ENCODE results near the gene NT5DC3. TPM values are rescaled to one million over a fixed set of nuclear protein-coding genes. Genes with fewer than 3 reads are reported as not detected.

Gene NT5DC3
- total RNA-seq, 1 experiment from 2014 or later: 9.5 TPM

DNA sequence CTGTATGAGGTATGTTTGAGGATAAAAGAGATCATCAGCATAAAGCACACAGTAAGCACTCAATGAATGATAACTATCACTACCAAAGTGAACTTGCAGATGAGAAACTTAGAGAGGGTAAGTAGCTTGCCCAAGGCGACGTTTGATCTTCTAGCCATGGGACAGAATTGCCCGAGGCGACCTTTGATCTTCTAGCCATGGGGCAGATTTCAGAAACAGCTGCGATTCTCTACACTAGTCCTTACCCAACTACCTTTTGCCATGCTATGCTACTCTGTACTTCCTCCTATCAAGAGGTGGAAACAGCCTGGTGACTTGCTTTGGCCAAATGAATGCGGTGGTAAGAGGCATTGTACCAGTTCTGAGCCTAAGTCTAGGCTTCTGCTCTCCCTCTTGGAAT lies 23.7 kb upstream of the NT5DC3 start:
- BruUV-seq (replicated peaks): no TSS peak
- CTCF ChIA-PET: no interaction called here
- no peaks in the 10 kb centered on the region for H3K9me3 Mint-ChIP-seq (ENCODE audit: unreplicated experiment)
- intact Hi-C loops (cut with micrococcal nuclease; ENCODE audit: unreplicated experiment): no loop called here
- POLR2A ChIA-PET: no interaction called here
- H3K4me3 Mint-ChIP-seq (ENCODE audit: unreplicated experiment): no peak overlapping the region
- Histone ChIP-seq H3K4me1 (no peaks in the 10 kb centered on the region), H3K36me3 (ENCODE audit: control insufficient read depth, insufficient read depth, low read length) (no peaks in the 10 kb centered on the region), H3K9me3 (no peaks in the 10 kb centered on the region), H3K27me3 (replicated peaks; ENCODE audit: control insufficient read depth, insufficient read depth, low read length) (no peaks in the 10 kb centered on the region), H3K4me3 (ENCODE audit: low read depth, low read length) (no peak overlapping the region)
- TF ChIP-seq, protein P1, sequence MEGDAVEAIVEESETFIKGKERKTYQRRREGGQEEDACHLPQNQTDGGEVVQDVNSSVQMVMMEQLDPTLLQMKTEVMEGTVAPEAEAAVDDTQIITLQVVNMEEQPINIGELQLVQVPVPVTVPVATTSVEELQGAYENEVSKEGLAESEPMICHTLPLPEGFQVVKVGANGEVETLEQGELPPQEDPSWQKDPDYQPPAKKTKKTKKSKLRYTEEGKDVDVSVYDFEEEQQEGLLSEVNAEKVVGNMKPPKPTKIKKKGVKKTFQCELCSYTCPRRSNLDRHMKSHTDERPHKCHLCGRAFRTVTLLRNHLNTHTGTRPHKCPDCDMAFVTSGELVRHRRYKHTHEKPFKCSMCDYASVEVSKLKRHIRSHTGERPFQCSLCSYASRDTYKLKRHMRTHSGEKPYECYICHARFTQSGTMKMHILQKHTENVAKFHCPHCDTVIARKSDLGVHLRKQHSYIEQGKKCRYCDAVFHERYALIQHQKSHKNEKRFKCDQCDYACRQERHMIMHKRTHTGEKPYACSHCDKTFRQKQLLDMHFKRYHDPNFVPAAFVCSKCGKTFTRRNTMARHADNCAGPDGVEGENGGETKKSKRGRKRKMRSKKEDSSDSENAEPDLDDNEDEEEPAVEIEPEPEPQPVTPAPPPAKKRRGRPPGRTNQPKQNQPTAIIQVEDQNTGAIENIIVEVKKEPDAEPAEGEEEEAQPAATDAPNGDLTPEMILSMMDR (IDR thresholded peaks at IDR 0.05; ENCODE audit: insufficient read depth in 1 of 2, low read depth in 1 of 2, low read length in 1 of 2, severe bottlenecking in 1 of 2, unreplicated experiment in 1 of 2): no peak
- H3K36me3 Mint-ChIP-seq (ENCODE audit: insufficient read depth, unreplicated experiment): no peaks in the 10 kb centered on the region
- no peaks in the 10 kb centered on the region for H3K27me3 Mint-ChIP-seq (ENCODE audit: insufficient read depth, unreplicated experiment)
- no peaks in the 10 kb centered on the region for H3K4me1 Mint-ChIP-seq (ENCODE audit: low read depth, unreplicated experiment)
- no peak for DNase-seq
- H3K27ac Mint-ChIP-seq (ENCODE audit: unreplicated experiment): no peak overlapping the region

DNA sequence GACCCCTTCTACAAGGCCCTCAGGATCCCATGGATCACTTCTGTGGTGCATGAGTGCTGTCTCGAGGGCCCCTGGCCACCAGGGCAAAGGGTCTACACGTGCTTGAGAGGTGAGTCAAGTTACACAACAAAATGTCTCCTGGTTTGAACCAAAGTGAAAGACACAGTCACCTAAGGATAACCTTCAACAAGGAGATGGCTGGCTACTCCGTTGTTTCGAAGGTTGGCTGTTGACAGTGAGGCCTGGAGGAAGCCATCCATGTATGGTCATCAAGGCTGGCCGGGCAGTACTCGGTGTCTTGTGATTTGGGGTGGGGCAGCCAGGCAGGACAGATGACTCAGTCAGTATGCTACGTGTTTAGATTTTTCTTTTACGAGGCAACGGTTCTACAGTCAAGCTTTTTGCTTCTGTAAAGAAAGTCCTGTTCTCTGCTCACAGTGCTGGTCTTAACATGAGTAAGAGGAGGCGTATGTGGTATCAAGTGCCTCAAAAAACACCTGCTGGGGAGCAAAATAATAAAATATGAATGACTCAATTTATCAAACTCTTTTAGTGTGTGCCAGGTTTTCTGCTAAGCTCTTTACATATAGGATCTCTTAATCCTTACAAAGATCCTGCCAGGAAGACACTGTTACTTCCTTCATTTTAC lies 18.0 kb upstream of the NT5DC3 start:
- H3K4me3 Mint-ChIP-seq (ENCODE audit: unreplicated experiment): no peak overlapping the region
- H3K27ac Mint-ChIP-seq (ENCODE audit: unreplicated experiment): peak overlapping the region; percentile 54
- DNase-seq: peak; percentile 43 to 69
- H3K4me1 Mint-ChIP-seq (ENCODE audit: low read depth, unreplicated experiment): no peaks in the 10 kb centered on the region
- H3K36me3 Mint-ChIP-seq (ENCODE audit: insufficient read depth, unreplicated experiment): no peaks in the 10 kb centered on the region
- Histone ChIP-seq H3K4me1 (peaks cover 9% of the 10 kb centered on the region), H3K27me3 (replicated peaks; ENCODE audit: control insufficient read depth, insufficient read depth, low read length) (no peaks in the 10 kb centered on the region), H3K4me3 (ENCODE audit: low read depth, low read length) (no peak overlapping the region), H3K9me3 (no peaks in the 10 kb centered on the region), H3K36me3 (ENCODE audit: control insufficient read depth, insufficient read depth, low read length) (no peaks in the 10 kb centered on the region)
- TF ChIP-seq, protein P1 (IDR thresholded peaks at IDR 0.05; ENCODE audit: insufficient read depth in 1 of 2, low read depth in 1 of 2, low read length in 1 of 2, severe bottlenecking in 1 of 2, unreplicated experiment in 1 of 2): no peak
- BruUV-seq (replicated peaks): no TSS peak
- H3K27me3 Mint-ChIP-seq (ENCODE audit: insufficient read depth, unreplicated experiment): no peaks in the 10 kb centered on the region
- intact Hi-C loops (cut with micrococcal nuclease; ENCODE audit: unreplicated experiment): no loop called here
- ChIA-PET CTCF (no interaction called here), POLR2A (no interaction called here)
- H3K9me3 Mint-ChIP-seq (ENCODE audit: unreplicated experiment): no peaks in the 10 kb centered on the region

DNA sequence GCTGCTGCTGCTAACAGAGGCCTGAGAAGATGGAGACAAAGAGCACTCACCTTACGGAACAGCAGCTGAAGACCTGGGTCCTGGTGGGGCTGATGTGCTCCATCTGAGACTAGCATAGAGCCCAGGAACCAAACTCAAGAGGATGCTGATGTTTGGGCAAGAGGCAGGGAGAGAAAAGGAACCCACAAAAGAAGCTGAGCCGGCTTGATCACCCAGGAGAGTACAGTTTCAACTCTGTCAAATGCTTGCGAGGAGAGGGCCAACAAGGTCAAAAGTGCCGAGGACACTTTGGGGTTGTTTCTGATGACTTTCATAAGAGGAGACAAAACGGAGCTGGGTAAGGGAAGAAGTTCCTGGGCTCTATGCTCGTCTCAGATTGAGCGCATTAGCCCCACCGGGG lies 17.3 kb upstream of the NT5DC3 start:
- H3K27ac Mint-ChIP-seq (ENCODE audit: unreplicated experiment): no peak overlapping the region
- TF ChIP-seq, protein P1 (IDR thresholded peaks at IDR 0.05; ENCODE audit: insufficient read depth in 1 of 2, low read depth in 1 of 2, low read length in 1 of 2, severe bottlenecking in 1 of 2, unreplicated experiment in 1 of 2): no peak
- CTCF ChIA-PET: no interaction called here

More for the DNA sequence above, 17.3 kb upstream of the NT5DC3 start:
- Mint-ChIP-seq H3K9me3 (ENCODE audit: unreplicated experiment) (no peaks in the 10 kb centered on the region), H3K4me3 (ENCODE audit: unreplicated experiment) (no peak overlapping the region), H3K36me3 (ENCODE audit: insufficient read depth, unreplicated experiment) (no peaks in the 10 kb centered on the region), H3K4me1 (ENCODE audit: low read depth, unreplicated experiment) (no peaks in the 10 kb centered on the region), H3K27me3 (ENCODE audit: insufficient read depth, unreplicated experiment) (no peaks in the 10 kb centered on the region)
- BruUV-seq (replicated peaks): no TSS peak
- Histone ChIP-seq H3K36me3 (ENCODE audit: control insufficient read depth, insufficient read depth, low read length) (no peaks in the 10 kb centered on the region), H3K9me3 (no peaks in the 10 kb centered on the region), H3K4me3 (ENCODE audit: low read depth, low read length) (no peak overlapping the region), H3K4me1 (peaks cover 9% of the 10 kb centered on the region), H3K27me3 (replicated peaks; ENCODE audit: control insufficient read depth, insufficient read depth, low read length) (no peaks in the 10 kb centered on the region)
- intact Hi-C loops (cut with micrococcal nuclease; ENCODE audit: unreplicated experiment): no loop called here
- POLR2A ChIA-PET: no interaction called here
- no peak for DNase-seq
